Ovary (tissue), 3 donors: ENCODE data around the gene SEMA3C.

Source experiments
- CTCF ChIP-seq, 3 donors: fragments of 450-650 bp in 2 of 3; fragments of 200-600 bp in 1 of 3; IDR thresholded peaks; one replicate each; pipeline versions ENCODE4 v1.5.1 to v1.8.0; 2016 to 2022; ENCODE audit warnings: antibody characterized with exemption in 3 of 3, mild to moderate bottlenecking in 1 of 3
- EP300 ChIP-seq: sonication (generic); formaldehyde crosslinking; IDR thresholded peaks from one replicate; pipeline ENCODE4 v1.6.1; 2017; ENCODE audit warnings: antibody characterized with exemption
- donor health status: DM: no; HTN: no; CAD: no.

GRCh38 chr7:80942261-80943041 is 23.6 kb upstream of the SEMA3C start:
- TF ChIP-seq CTCF (IDR thresholded peaks at IDR 0.05) (no peak), EP300 (no peak)
